OCI-LY7 (cell line): ENCODE results near the gene SKIC2.
"Not testable (repeated sequence)": the region's sequence is repeated elsewhere in the genome, so short reads cannot be mapped to it uniquely, and the experiment has no call there.

Experiments used
- CTCF ChIP-seq: fragments of 200-600 bp; sonication (generic); conservative IDR thresholded peaks from 2 replicates; pipeline ENCODE4 v1.5.1; 2014; ENCODE audit warnings: mild to moderate bottlenecking, antibody characterized with exemption, low read length, moderate library complexity, mixed read lengths
- EZH2phosphoT487 ChIP-seq: fragments of 200-600 bp; sonication (generic); IDR thresholded peaks from 2 replicates; pipeline ENCODE4 v1.6.1; 2018; ENCODE audit warnings: low read depth, borderline replicate concordance, mild to moderate bottlenecking, mixed run types, antibody characterized with exemption, low read length, moderate library complexity, mixed read lengths

- not testable (repeated sequence) for TF ChIP-seq CTCF, EZH2phosphoT487
Observed at GRCh38 chr6:31996385-31996784, 37.4 kb downstream of the SKIC2 start.
